ENCODE data around the gene CLSTN3. TPM values are rescaled to one million over a fixed set of nuclear protein-coding genes. Genes with fewer than 3 reads are reported as not detected.

CLSTN3 gene
- total RNA-seq, 1 donor from 2014 or later: 86.5 TPM

- intact Hi-C loops (cut with micrococcal nuclease): no loop called here
Measured at GRCh38 chr12:7123806-7124522, 6.2 kb upstream of the CLSTN3 start.

- intact Hi-C loops (cut with micrococcal nuclease): no loop called here
Measured at GRCh38 chr12:7125632-7126227, 4.4 kb upstream of the CLSTN3 start.

- intact Hi-C loops (cut with micrococcal nuclease): no loop called here
Measured at GRCh38 chr12:7127916-7128626, 2.1 kb upstream of the CLSTN3 start.

- intact Hi-C loops (cut with micrococcal nuclease): no loop called here
Measured at GRCh38 chr12:7128681-7129286, 1.4 kb upstream of the CLSTN3 start, which contains the start of gene RBP5. Gene RBP5, minus strand, starts transcription at chr12:7128889. Its CDS starts 114 bp downstream, at chr12:7128775.

- intact Hi-C loops (cut with micrococcal nuclease): no loop called here
Measured at GRCh38 chr12:7129287-7129871, 792 bp upstream of the CLSTN3 start.

- intact Hi-C loops (cut with micrococcal nuclease): loop anchor here (1.0 to 5.0 kb wide), 8 partner anchors 11 to 639 kb away; partner anchors contain the start of genes C1RL, CDCA3, EMG1 and LPCAT3
Measured at GRCh38 chr12:7130701-7131501, 730 bp downstream of the CLSTN3 start.

- intact Hi-C loops (cut with micrococcal nuclease): loop anchor here (1.0 to 5.0 kb wide), 4 partner anchors 11 to 639 kb away; partner anchors contain the start of genes CDCA3, EMG1, MRPL51 and NCAPD2
Measured at GRCh38 chr12:7131502-7131866, 1.3 kb downstream of the CLSTN3 start.

GRCh38 chr12:7134396-7135166 lies 4.4 kb downstream of the CLSTN3 start:
- intact Hi-C loops (cut with micrococcal nuclease): loop anchor here (5.0 kb wide), 2 partner anchors 282 to 642 kb away; partner anchors contain the start of genes CDCA3, MRPL51, NCAPD2 and USP5

- intact Hi-C loops (cut with micrococcal nuclease): no loop called here
Measured at GRCh38 chr12:7136071-7136470, 5.9 kb downstream of the CLSTN3 start.

GRCh38 chr12:7136676-7137075 lies 6.5 kb downstream of the CLSTN3 start:
- intact Hi-C loops (cut with micrococcal nuclease): no loop called here

GRCh38 chr12:7137908-7138307 lies 7.7 kb downstream of the CLSTN3 start:
- intact Hi-C loops (cut with micrococcal nuclease): no loop called here

GRCh38 chr12:7139200-7139599 lies 9.0 kb downstream of the CLSTN3 start:
- intact Hi-C loops (cut with micrococcal nuclease): no loop called here

- intact Hi-C loops (cut with micrococcal nuclease): loop anchor here (1.0 kb wide), 4 partner anchors 10 to 497 kb away; no protein-coding TSS in a partner anchor
Measured at GRCh38 chr12:7141351-7142005, 11.3 kb downstream of the CLSTN3 start.

GRCh38 chr12:7142056-7142644 lies 12.0 kb downstream of the CLSTN3 start:
- intact Hi-C loops (cut with micrococcal nuclease): loop anchor here (1.0 kb wide), 4 partner anchors 11 to 496 kb away; no protein-coding TSS in a partner anchor

GRCh38 chr12:7142809-7143465 lies 12.8 kb downstream of the CLSTN3 start:
- intact Hi-C loops (cut with micrococcal nuclease): loop anchor here (1.0 kb wide), 4 partner anchors 12 to 495 kb away; no protein-coding TSS in a partner anchor

GRCh38 chr12:7143564-7143963 lies 13.4 kb downstream of the CLSTN3 start:
- intact Hi-C loops (cut with micrococcal nuclease): no loop called here

- intact Hi-C loops (cut with micrococcal nuclease): loop anchor here (1.0 kb wide), 1 partner anchor 220 kb away; no protein-coding TSS in a partner anchor
Measured at GRCh38 chr12:7144414-7145120, 14.4 kb downstream of the CLSTN3 start.

Measured in T-helper 1 cell treated with Interleukin-12 subunit alpha and Interleukin-12 subunit beta and Interleukin-4 antibody, amounts not matched to agents 30 ng/mL and 1 ng/mL, for 36 hours (primary cell).